RWPE1 (cell line): Measurements from ENCODE around the gene UGT1A4.

Experiments
- CTCF ChIA-PET: fragments of 350-600 bp; sonication (Branson Sonifier 250); formaldehyde crosslinking; extraction: SDS; loops from one replicate; lab custom pipeline; 2021; lab: Yijun Ruan, JAX
- POLR2A ChIA-PET: fragments of 400-600 bp; formaldehyde crosslinking; extraction: SDS; loops from one replicate; lab custom pipeline; 2020; ENCODE audit warnings: antibody characterized with exemption; ENCODE audit not compliant: low non-redundant PET; lab: Yijun Ruan, JAX
- DNase-seq: peaks from one replicate; pipeline ENCODE4 v3.0.0; 2012; ENCODE audit warnings: low spot score
- H3K27ac ChIP-seq: fragments of 450-650 bp; 2 replicates; pipeline ENCODE4 v1.5.1; 2017
- TF ChIP-seq, protein P1 (sequence below): fragments of 450-650 bp; conservative IDR thresholded peaks from 2 replicates; pipeline ENCODE4 v1.5.1; 2017; ENCODE audit warnings: low read depth, mild to moderate bottlenecking

Gene UGT1A4

DNA sequence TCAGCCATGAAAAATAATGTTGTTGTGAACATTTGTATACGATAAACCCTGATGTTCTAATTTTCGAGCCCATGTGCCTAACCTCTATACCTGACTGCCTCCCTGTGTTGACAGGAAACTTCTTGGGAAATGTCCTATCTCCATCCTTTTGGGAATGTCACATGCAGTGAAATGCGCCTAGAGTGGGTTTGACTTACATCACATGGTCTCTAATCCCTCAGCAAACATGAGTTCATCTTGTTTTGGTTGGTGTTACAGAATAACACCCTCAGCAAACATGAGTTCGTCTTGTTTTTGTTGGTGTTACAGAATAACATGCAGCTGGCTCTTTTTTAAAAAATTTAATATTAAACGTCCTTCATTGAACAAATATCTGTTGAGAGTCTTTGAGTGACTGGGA, 30.2 kb upstream of the UGT1A4 start:
- no peak for DNase-seq
- ChIA-PET POLR2A (no interaction called here), CTCF (no interaction called here)
- TF ChIP-seq, protein P1, sequence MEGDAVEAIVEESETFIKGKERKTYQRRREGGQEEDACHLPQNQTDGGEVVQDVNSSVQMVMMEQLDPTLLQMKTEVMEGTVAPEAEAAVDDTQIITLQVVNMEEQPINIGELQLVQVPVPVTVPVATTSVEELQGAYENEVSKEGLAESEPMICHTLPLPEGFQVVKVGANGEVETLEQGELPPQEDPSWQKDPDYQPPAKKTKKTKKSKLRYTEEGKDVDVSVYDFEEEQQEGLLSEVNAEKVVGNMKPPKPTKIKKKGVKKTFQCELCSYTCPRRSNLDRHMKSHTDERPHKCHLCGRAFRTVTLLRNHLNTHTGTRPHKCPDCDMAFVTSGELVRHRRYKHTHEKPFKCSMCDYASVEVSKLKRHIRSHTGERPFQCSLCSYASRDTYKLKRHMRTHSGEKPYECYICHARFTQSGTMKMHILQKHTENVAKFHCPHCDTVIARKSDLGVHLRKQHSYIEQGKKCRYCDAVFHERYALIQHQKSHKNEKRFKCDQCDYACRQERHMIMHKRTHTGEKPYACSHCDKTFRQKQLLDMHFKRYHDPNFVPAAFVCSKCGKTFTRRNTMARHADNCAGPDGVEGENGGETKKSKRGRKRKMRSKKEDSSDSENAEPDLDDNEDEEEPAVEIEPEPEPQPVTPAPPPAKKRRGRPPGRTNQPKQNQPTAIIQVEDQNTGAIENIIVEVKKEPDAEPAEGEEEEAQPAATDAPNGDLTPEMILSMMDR = no peak
- no peak overlapping the region for H3K27ac ChIP-seq

DNA sequence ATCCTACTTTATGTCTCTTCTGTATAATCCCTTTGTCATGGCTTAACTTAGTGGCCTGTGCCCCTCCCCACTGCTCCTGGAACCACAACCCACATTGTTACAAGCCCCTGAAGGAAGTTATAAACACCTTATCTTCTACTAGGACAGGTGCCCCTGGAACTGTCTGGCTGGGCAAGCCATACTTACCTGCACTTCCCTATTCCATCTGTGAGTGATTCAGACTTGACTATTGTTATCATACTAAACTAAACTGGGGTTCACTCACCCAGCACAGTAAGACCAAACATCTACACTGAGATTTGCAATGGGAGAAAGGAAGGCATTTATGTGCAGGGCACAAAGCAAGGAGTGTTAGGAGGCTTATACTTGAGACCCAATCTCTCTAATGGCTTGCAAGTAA, 29.5 kb upstream of the UGT1A4 start:
- ChIA-PET CTCF (no interaction called here), POLR2A (no interaction called here)
- TF ChIP-seq, protein P1 = no peak
- DNase-seq = no peak
- H3K27ac ChIP-seq = no peak overlapping the region

DNA sequence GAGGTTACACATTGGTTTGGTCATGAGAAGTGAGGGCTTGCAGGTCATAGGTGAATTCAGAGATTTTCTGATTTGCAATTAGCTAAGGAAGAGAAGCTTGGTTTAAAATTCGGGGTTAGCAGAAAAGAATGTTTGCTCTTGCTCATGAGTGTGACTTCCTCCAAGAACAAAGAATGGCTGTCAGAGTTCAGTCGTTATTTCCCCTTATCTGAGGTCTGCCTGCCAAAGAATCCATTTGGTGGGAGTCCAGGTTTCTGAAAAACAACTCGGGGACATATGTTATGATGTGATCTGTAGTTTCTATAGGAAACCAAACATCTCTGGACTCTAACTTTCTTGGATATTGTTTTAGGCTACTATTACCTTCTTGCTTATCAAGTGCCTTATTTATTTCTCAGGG, 29.0 kb upstream of the UGT1A4 start:
- ChIA-PET CTCF (no interaction called here), POLR2A (no interaction called here)
- TF ChIP-seq, protein P1 = no peak
- no peak for DNase-seq
- H3K27ac ChIP-seq = no peak overlapping the region

DNA sequence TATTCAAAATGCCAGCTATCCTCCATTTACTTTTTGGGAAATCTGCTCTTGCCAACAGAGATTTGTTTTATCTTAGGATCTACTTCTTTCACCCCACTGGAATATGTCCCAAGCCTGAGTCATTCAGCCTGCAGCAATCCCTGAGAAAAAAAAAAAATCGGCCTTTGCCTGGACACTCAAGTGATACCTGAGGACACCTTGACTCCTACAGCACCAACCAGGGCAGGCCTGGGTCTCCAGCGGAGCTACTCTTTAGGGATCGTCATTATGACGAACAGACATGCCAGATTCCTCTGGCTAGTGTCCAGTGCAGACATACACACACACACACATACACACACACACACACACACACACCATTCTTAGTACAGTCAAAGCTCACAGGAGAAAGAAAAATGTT, 28.1 kb upstream of the UGT1A4 start:
- peak; percentile 80 for DNase-seq
- TF ChIP-seq, protein P1 = no peak
- ChIA-PET POLR2A (interaction anchor here (1.7 kb wide), 1 partner anchor 16 kb away, joined by 6 read pairs; no protein-coding TSS in a partner anchor), CTCF (interaction anchor here (0.5 to 0.7 kb wide), 3 partner anchors 21 to 177 kb away, joined by 3 to 5 read pairs (median 3); no protein-coding TSS in a partner anchor)
- H3K27ac ChIP-seq = peak overlapping the region; percentile 88

DNA sequence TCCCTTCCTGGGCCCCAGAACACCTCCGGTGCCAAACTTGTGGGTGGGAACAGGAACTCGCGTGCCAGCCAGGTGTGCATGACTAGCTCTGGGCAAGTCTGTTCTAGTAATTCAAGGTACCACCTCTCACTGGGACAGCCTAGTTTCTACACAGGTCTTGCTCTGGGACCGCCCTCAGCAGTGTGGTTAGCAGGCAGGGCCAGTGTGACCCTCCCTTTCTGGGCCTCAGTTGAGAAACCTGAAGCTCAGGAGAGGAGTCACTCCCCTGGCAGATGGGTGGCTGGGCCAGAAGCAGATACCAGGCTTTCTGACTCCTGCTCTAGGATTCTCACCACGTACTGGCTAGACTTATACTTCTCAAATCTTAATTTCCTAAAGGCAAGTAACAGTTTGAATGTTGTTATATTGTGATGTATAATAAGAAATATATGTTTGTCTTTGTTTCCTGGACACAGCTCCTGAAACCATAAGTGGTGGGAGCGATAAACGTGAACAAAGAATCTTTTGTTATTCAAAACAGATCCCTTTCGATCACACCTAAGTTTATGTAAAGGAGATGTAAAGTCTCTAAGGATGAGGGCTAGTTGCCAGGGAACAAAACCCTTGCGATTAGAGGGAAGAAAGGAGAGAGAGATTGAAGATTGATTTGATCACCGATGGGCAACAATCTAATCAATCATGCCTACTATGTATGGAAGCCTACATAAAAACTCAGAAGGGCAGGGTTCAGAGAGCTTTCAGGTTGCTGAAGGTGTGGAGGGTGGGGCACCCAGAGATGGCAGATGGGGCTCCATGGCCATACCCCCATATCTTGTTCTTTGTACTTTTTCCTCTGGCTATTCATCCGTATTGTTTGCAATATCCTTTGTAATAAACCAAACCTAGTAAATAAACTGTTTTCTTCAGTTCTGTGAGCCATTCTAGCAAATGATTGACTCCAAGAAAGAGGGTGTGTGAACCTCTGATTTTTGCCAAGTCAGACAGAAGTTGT, 26.8 kb upstream of the UGT1A4 start:
- peak; percentile 96 for DNase-seq
- ChIA-PET CTCF (interaction anchor here (0.7 kb wide), 1 partner anchor 34 kb away, joined by 3 read pairs; no protein-coding TSS in a partner anchor), POLR2A (interaction anchor here (1.0 to 1.7 kb wide), 3 partner anchors 14 to 128 kb away, joined by 3 to 6 read pairs (median 4); partner anchors contain the start of gene USP40)
- H3K27ac ChIP-seq = peak overlapping the region; percentile 88
- TF ChIP-seq, protein P1 = no peak

DNA sequence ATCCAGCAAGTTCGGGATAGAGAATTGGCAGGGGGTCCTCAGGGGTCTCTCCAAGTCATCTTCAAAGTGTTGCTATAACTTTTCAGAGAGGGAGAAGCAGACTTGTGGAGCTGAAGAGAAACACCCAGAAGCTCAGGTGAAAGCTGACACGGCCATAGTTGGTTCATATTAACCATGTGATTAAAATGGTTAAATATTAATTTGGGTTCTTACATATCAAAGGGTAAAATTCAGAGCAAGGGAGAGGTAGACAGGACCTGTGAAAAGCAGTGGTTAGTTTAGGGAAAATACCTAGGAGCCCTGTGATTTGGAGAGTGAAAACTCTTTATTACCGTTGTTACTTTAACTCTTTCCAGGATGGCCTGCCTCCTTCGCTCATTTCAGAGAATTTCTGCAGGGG, 25.9 kb upstream of the UGT1A4 start, which contains the start of gene UGT1A6:
Gene UGT1A6 (plus strand): TSS at position 243 of the 400 bp plus-strand sequence. CDS start 115 bp downstream, at position 358.
- H3K27ac ChIP-seq = peak within 1 kb of the TSS; percentile 88
- TF ChIP-seq, protein P1 = no peak
- CTCF ChIA-PET = interaction anchor here (0.6 to 0.7 kb wide), 2 partner anchors 34 to 1409 kb away, joined by 3 to 6 read pairs; no protein-coding TSS in a partner anchor
- POLR2A ChIA-PET = no interaction called here
- no peak for DNase-seq
